Neural progenitor cell (in vitro differentiated cells): ENCODE data around the gene PPP1R9B.

Experiments used
- EZH2 ChIP-seq: fragments of 200-600 bp; sonication (generic); IDR thresholded peaks from 2 replicates; pipeline ENCODE4 v1.6.1; 2017; ENCODE audit warnings: antibody characterized with exemption, mild to moderate bottlenecking, moderate library complexity
- EZH2phosphoT487 ChIP-seq: fragments of 200-600 bp; sonication (generic); IDR thresholded peaks from 2 replicates; pipeline ENCODE4 v1.6.1; 2017; ENCODE audit warnings: antibody characterized with exemption
- TF ChIP-seq, protein P1 (sequence below): fragments of 200-600 bp; sonication (generic); IDR thresholded peaks from 2 replicates; pipeline ENCODE4 v1.5.1; 2017; ENCODE audit warnings: antibody characterized with exemption, mild to moderate bottlenecking

DNA sequence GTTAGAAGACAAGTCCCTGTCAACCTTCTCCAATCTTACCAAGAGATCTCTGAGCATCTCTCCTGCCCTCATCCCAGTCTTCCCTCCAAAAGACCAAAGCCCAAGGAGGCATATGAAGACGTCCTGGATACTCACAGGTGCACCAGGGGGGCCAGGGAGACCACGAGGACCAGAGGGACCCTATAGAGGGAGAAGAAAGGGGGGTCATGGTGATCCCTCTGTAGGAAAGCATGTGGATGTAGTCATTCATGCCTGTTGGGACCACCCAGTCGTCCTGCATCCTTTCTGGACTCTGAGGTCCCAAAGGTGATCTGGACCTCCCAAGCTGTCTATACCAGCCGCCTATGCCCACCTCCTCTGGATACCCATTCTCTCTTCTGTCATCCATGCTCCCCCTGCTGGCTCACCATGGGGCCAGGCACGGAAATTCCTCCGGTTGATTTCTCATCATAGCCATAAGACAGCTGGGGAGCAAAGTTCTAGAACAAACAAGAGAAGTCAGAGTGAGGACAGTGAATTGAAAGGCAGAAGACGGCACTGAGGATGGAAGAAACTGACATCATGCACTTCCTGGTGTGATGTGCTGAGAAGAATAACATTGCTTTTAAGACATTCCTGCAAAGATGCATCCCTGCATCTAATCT is 47.7 kb upstream of the PPP1R9B start:
- TF ChIP-seq, protein P1, sequence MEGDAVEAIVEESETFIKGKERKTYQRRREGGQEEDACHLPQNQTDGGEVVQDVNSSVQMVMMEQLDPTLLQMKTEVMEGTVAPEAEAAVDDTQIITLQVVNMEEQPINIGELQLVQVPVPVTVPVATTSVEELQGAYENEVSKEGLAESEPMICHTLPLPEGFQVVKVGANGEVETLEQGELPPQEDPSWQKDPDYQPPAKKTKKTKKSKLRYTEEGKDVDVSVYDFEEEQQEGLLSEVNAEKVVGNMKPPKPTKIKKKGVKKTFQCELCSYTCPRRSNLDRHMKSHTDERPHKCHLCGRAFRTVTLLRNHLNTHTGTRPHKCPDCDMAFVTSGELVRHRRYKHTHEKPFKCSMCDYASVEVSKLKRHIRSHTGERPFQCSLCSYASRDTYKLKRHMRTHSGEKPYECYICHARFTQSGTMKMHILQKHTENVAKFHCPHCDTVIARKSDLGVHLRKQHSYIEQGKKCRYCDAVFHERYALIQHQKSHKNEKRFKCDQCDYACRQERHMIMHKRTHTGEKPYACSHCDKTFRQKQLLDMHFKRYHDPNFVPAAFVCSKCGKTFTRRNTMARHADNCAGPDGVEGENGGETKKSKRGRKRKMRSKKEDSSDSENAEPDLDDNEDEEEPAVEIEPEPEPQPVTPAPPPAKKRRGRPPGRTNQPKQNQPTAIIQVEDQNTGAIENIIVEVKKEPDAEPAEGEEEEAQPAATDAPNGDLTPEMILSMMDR = peak; percentile 72
- TF ChIP-seq EZH2 (no peak), EZH2phosphoT487 (no peak)
